ENCODE data around the gene DNTTIP2.
A peak's percentile ranks its signal among the peaks of the same experiment; 100 is the strongest.
"Not testable (repeated sequence)": the region's sequence is repeated elsewhere in the genome, so short reads cannot be mapped to it uniquely, and the experiment has no call there.

The DNTTIP2 gene

GRCh38 chr1:93837961-93838360, 41.0 kb downstream of the DNTTIP2 start:
- Histone ChIP-seq H3K9ac (ENCODE audit: low read depth, low read length) (no peak overlapping the region), H3K4me1 (ENCODE audit: control insufficient read depth, insufficient read depth, low read length) (no peaks in the 10 kb centered on the region), H3K36me3 (ENCODE audit: control insufficient read depth, insufficient read depth, low read length) (no peaks in the 10 kb centered on the region), H3K27me3 (ENCODE audit: control insufficient read depth, insufficient read depth, low read length) (no peaks in the 10 kb centered on the region), H3K4me3 (ENCODE audit: low read depth, low read length) (no peak overlapping the region), H3K9me3 (ENCODE audit: control insufficient read depth, insufficient read depth, low read length) (no peaks in the 10 kb centered on the region)

- H3K4me3 ChIP-seq (ENCODE audit: low read depth, low read length); H3K9ac ChIP-seq (ENCODE audit: low read depth, low read length); H3K36me3 ChIP-seq (ENCODE audit: control insufficient read depth, insufficient read depth, low read length); H3K27me3 ChIP-seq (ENCODE audit: control insufficient read depth, insufficient read depth, low read length); H3K4me1 ChIP-seq (ENCODE audit: control insufficient read depth, insufficient read depth, low read length); H3K9me3 ChIP-seq (ENCODE audit: control insufficient read depth, insufficient read depth, low read length): not testable (repeated sequence)
Measured at GRCh38 chr1:93833293-93833692, 45.7 kb downstream of the DNTTIP2 start.

- Histone ChIP-seq H3K9ac (ENCODE audit: low read depth, low read length) (no peak overlapping the region), H3K4me3 (ENCODE audit: low read depth, low read length) (no peak overlapping the region), H3K27me3 (ENCODE audit: control insufficient read depth, insufficient read depth, low read length) (no peaks in the 10 kb centered on the region), H3K4me1 (ENCODE audit: control insufficient read depth, insufficient read depth, low read length) (peaks cover 4% of the 10 kb centered on the region), H3K36me3 (ENCODE audit: control insufficient read depth, insufficient read depth, low read length) (no peaks in the 10 kb centered on the region), H3K9me3 (ENCODE audit: control insufficient read depth, insufficient read depth, low read length) (no peaks in the 10 kb centered on the region)
Measured at GRCh38 chr1:93829061-93829460, 49.9 kb downstream of the DNTTIP2 start.

- Histone ChIP-seq H3K27me3 (ENCODE audit: control insufficient read depth, insufficient read depth, low read length) (no peaks in the 10 kb centered on the region), H3K36me3 (ENCODE audit: control insufficient read depth, insufficient read depth, low read length) (no peaks in the 10 kb centered on the region), H3K4me1 (ENCODE audit: control insufficient read depth, insufficient read depth, low read length) (peaks cover 4% of the 10 kb centered on the region), H3K9ac (ENCODE audit: low read depth, low read length) (no peak overlapping the region), H3K9me3 (ENCODE audit: control insufficient read depth, insufficient read depth, low read length) (no peaks in the 10 kb centered on the region), H3K4me3 (ENCODE audit: low read depth, low read length) (no peak overlapping the region)
Measured at GRCh38 chr1:93828367-93828755, 50.6 kb downstream of the DNTTIP2 start.

- H3K9ac ChIP-seq (ENCODE audit: low read depth, low read length): no peak overlapping the region
- H3K4me1 ChIP-seq (ENCODE audit: control insufficient read depth, insufficient read depth, low read length): peaks cover 4% of the 10 kb centered on the region
- no peaks in the 10 kb centered on the region for H3K27me3 ChIP-seq (ENCODE audit: control insufficient read depth, insufficient read depth, low read length)
- H3K4me3 ChIP-seq (ENCODE audit: low read depth, low read length): no peak overlapping the region
- no peaks in the 10 kb centered on the region for H3K9me3 ChIP-seq (ENCODE audit: control insufficient read depth, insufficient read depth, low read length)
- no peaks in the 10 kb centered on the region for H3K36me3 ChIP-seq (ENCODE audit: control insufficient read depth, insufficient read depth, low read length)
Measured at GRCh38 chr1:93827633-93828366, 51.2 kb downstream of the DNTTIP2 start.

- Histone ChIP-seq H3K4me1 (ENCODE audit: control insufficient read depth, insufficient read depth, low read length) (peaks cover 4% of the 10 kb centered on the region), H3K9me3 (ENCODE audit: control insufficient read depth, insufficient read depth, low read length) (no peaks in the 10 kb centered on the region), H3K36me3 (ENCODE audit: control insufficient read depth, insufficient read depth, low read length) (no peaks in the 10 kb centered on the region), H3K27me3 (ENCODE audit: control insufficient read depth, insufficient read depth, low read length) (no peaks in the 10 kb centered on the region), H3K9ac (ENCODE audit: low read depth, low read length) (no peak overlapping the region), H3K4me3 (ENCODE audit: low read depth, low read length) (no peak overlapping the region)
Measured at GRCh38 chr1:93827128-93827527, 51.9 kb downstream of the DNTTIP2 start.

GRCh38 chr1:93824834-93825233, 54.2 kb downstream of the DNTTIP2 start:
- Histone ChIP-seq H3K36me3 (ENCODE audit: control insufficient read depth, insufficient read depth, low read length) (no peaks in the 10 kb centered on the region), H3K9me3 (ENCODE audit: control insufficient read depth, insufficient read depth, low read length) (no peaks in the 10 kb centered on the region), H3K27me3 (ENCODE audit: control insufficient read depth, insufficient read depth, low read length) (no peaks in the 10 kb centered on the region), H3K9ac (ENCODE audit: low read depth, low read length) (no peak overlapping the region), H3K4me1 (ENCODE audit: control insufficient read depth, insufficient read depth, low read length) (peaks cover 22% of the 10 kb centered on the region), H3K4me3 (ENCODE audit: low read depth, low read length) (no peak overlapping the region)

GRCh38 chr1:93822730-93823425, 56.1 kb downstream of the DNTTIP2 start:
- Histone ChIP-seq H3K4me1 (ENCODE audit: control insufficient read depth, insufficient read depth, low read length) (peaks cover 19% of the 10 kb centered on the region), H3K4me3 (ENCODE audit: low read depth, low read length) (no peak overlapping the region), H3K9me3 (ENCODE audit: control insufficient read depth, insufficient read depth, low read length) (no peaks in the 10 kb centered on the region), H3K27me3 (ENCODE audit: control insufficient read depth, insufficient read depth, low read length) (no peaks in the 10 kb centered on the region), H3K36me3 (ENCODE audit: control insufficient read depth, insufficient read depth, low read length) (no peaks in the 10 kb centered on the region), H3K9ac (ENCODE audit: low read depth, low read length) (no peak overlapping the region)

- Histone ChIP-seq H3K36me3 (ENCODE audit: control insufficient read depth, insufficient read depth, low read length) (no peaks in the 10 kb centered on the region), H3K9me3 (ENCODE audit: control insufficient read depth, insufficient read depth, low read length) (no peaks in the 10 kb centered on the region), H3K4me1 (ENCODE audit: control insufficient read depth, insufficient read depth, low read length) (peaks cover 21% of the 10 kb centered on the region), H3K4me3 (ENCODE audit: low read depth, low read length) (no peak overlapping the region), H3K27me3 (ENCODE audit: control insufficient read depth, insufficient read depth, low read length) (no peaks in the 10 kb centered on the region), H3K9ac (ENCODE audit: low read depth, low read length) (no peak overlapping the region)
Measured at GRCh38 chr1:93821423-93822144, 57.4 kb downstream of the DNTTIP2 start.

- Histone ChIP-seq H3K4me3 (ENCODE audit: low read depth, low read length) (peak overlapping the region; percentile 33), H3K9me3 (ENCODE audit: control insufficient read depth, insufficient read depth, low read length) (no peaks in the 10 kb centered on the region), H3K36me3 (ENCODE audit: control insufficient read depth, insufficient read depth, low read length) (no peaks in the 10 kb centered on the region), H3K4me1 (ENCODE audit: control insufficient read depth, insufficient read depth, low read length) (peaks cover 21% of the 10 kb centered on the region), H3K27me3 (ENCODE audit: control insufficient read depth, insufficient read depth, low read length) (no peaks in the 10 kb centered on the region), H3K9ac (ENCODE audit: low read depth, low read length) (no peak overlapping the region)
Measured at GRCh38 chr1:93820554-93821422, 58.2 kb downstream of the DNTTIP2 start.

GRCh38 chr1:93818570-93818959, 60.4 kb downstream of the DNTTIP2 start:
- H3K36me3 ChIP-seq (ENCODE audit: control insufficient read depth, insufficient read depth, low read length): no peaks in the 10 kb centered on the region
- peaks cover 28% of the 10 kb centered on the region for H3K4me1 ChIP-seq (ENCODE audit: control insufficient read depth, insufficient read depth, low read length)

More at GRCh38 chr1:93818570-93818959, 60.4 kb downstream of the DNTTIP2 start:
- Histone ChIP-seq H3K9ac (ENCODE audit: low read depth, low read length) (no peak overlapping the region), H3K27me3 (ENCODE audit: control insufficient read depth, insufficient read depth, low read length) (no peaks in the 10 kb centered on the region), H3K9me3 (ENCODE audit: control insufficient read depth, insufficient read depth, low read length) (no peaks in the 10 kb centered on the region), H3K4me3 (ENCODE audit: low read depth, low read length) (no peak overlapping the region)

All from iPS-15b (cell line).